MM.1S (cell line): ENCODE measurements around the gene GSE1.

ENCODE experiments used
- CTCF ChIP-seq: fragments of 300-600 bp; sonication (generic); IDR thresholded peaks from 2 replicates; pipeline ENCODE4 v1.5.1; 2016; ENCODE audit warnings: antibody characterized with exemption, low read length, mixed read lengths
- EZH2 ChIP-seq: fragments of 300-600 bp; sonication (generic); optimal IDR thresholded peaks from 2 replicates; pipeline ENCODE3; 2017; ENCODE audit warnings: low read depth, mild to moderate bottlenecking, antibody characterized with exemption, low read length, mixed read lengths
- EZH2phosphoT487 ChIP-seq: fragments of 300-600 bp; sonication (generic); IDR thresholded peaks from 2 replicates; pipeline ENCODE4 v1.6.1; 2018; ENCODE audit warnings: antibody characterized with exemption, low read length

GRCh38 chr16:85646976-85647375, 33.9 kb downstream of the GSE1 start:
- TF ChIP-seq CTCF = no peak
- TF ChIP-seq EZH2 = no peak
- no peak for TF ChIP-seq EZH2phosphoT487
